22Rv1 (cell line): Measurements from ENCODE around the gene DGKI.

Experiments used
- ZFX ChIP-seq: fragments of 450-650 bp; IDR thresholded peaks from 2 replicates; pipeline ENCODE4 v1.6.1; 2017; ENCODE audit warnings: antibody characterized with exemption, borderline replicate concordance
- TF ChIP-seq, protein P1 (sequence below): fragments of 450-650 bp; IDR thresholded peaks from 2 replicates; pipeline ENCODE4 v1.5.1; 2017; ENCODE audit warnings: mild to moderate bottlenecking

DNA sequence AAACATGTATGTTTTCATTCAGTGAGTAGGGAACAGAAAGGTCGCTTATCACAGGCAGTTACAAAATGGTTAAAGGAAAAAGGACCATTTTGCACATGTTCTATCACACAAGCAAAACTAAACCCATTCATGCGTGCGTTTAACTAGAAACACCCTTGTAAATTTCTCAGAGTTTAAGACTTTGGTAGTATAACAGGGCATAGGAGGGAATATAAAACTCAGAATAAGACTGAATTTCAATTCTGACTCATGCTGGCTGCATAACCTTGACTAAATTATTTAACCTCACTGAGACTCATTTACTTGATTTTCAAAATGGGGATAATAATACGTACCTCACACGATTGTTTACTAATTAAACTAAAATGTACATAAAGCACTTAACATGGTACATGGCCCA lies 259.4 kb downstream of the DGKI start:
- TF ChIP-seq, protein P1, sequence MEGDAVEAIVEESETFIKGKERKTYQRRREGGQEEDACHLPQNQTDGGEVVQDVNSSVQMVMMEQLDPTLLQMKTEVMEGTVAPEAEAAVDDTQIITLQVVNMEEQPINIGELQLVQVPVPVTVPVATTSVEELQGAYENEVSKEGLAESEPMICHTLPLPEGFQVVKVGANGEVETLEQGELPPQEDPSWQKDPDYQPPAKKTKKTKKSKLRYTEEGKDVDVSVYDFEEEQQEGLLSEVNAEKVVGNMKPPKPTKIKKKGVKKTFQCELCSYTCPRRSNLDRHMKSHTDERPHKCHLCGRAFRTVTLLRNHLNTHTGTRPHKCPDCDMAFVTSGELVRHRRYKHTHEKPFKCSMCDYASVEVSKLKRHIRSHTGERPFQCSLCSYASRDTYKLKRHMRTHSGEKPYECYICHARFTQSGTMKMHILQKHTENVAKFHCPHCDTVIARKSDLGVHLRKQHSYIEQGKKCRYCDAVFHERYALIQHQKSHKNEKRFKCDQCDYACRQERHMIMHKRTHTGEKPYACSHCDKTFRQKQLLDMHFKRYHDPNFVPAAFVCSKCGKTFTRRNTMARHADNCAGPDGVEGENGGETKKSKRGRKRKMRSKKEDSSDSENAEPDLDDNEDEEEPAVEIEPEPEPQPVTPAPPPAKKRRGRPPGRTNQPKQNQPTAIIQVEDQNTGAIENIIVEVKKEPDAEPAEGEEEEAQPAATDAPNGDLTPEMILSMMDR: no peak
- TF ChIP-seq ZFX: no peak
